NCI-H226 (cell line): ENCODE results near the gene CHST12.
"Not testable (repeated sequence)": the region's sequence is repeated elsewhere in the genome, so short reads cannot be mapped to it uniquely, and the experiment has no call there.

Experiments
- DNase-seq: peaks from one replicate; pipeline ENCODE4 v3.0.0-alpha.2; 2015

CHST12 gene

GRCh38 chr7:2403014-2403717, at the start of gene CHST12:
Gene CHST12, plus strand, starts transcription at chr7:2403611. Its CDS starts 29,029 bp downstream, at chr7:2432640.
- peak; percentile 89 for DNase-seq

GRCh38 chr7:2353936-2354185, 49.5 kb upstream of the CHST12 start:
- peak; percentile 91 for DNase-seq

GRCh38 chr7:2354186-2354938, 49.0 kb upstream of the CHST12 start, which contains the start of gene EIF3B:
Gene EIF3B, plus strand, starts transcription at chr7:2354827. Its CDS starts 95 bp downstream, at chr7:2354922.
- peak; percentile 93 for DNase-seq

- no peak for DNase-seq
These were observed 48.3 kb upstream of the CHST12 start for GRCh38 chr7:2354939-2355704.

GRCh38 chr7:2355705-2356008, 47.8 kb upstream of the CHST12 start:
- DNase-seq = no peak

- DNase-seq = no peak
These were observed 46.2 kb upstream of the CHST12 start for GRCh38 chr7:2357165-2357564.

- DNase-seq = no peak
These were observed 45.8 kb upstream of the CHST12 start for GRCh38 chr7:2357571-2357970.

GRCh38 chr7:2358968-2359527, 44.4 kb upstream of the CHST12 start:
- no peak for DNase-seq

- DNase-seq = no peak
These were observed 43.8 kb upstream of the CHST12 start for GRCh38 chr7:2359610-2360009.

- no peak for DNase-seq
These were observed 42.6 kb upstream of the CHST12 start for GRCh38 chr7:2360796-2361195.

GRCh38 chr7:2362385-2363088, 40.9 kb upstream of the CHST12 start:
- no peak for DNase-seq

- DNase-seq = no peak
These were observed 34.3 kb upstream of the CHST12 start for GRCh38 chr7:2369139-2369538.

- no peak for DNase-seq
These were observed 32.1 kb upstream of the CHST12 start for GRCh38 chr7:2371329-2371728.

- no peak for DNase-seq
These were observed 30.7 kb upstream of the CHST12 start for GRCh38 chr7:2372724-2373123.

GRCh38 chr7:2373124-2373556, 30.3 kb upstream of the CHST12 start:
- DNase-seq = peak; percentile 28

GRCh38 chr7:2373646-2374045, 29.8 kb upstream of the CHST12 start:
- DNase-seq = no peak

GRCh38 chr7:2374401-2374800, 29.0 kb upstream of the CHST12 start:
- DNase-seq = no peak

- no peak for DNase-seq
These were observed 28.3 kb upstream of the CHST12 start for GRCh38 chr7:2374830-2375728.

- DNase-seq = no peak
These were observed 26.9 kb upstream of the CHST12 start for GRCh38 chr7:2376351-2377154.

- DNase-seq = not testable (repeated sequence)
These were observed 25.9 kb upstream of the CHST12 start for GRCh38 chr7:2377492-2377891.

- not testable (repeated sequence) for DNase-seq
These were observed 25.3 kb upstream of the CHST12 start for GRCh38 chr7:2378125-2378524.
